Esophagus squamous epithelium (tissue), 5 donors: Measurements from ENCODE around the gene DUSP15. TPM values are rescaled to one million over a fixed set of nuclear protein-coding genes. Genes with fewer than 3 reads are reported as not detected.
A peak's percentile ranks its signal among the peaks of the same experiment; 100 is the strongest.

Source experiments
- DNase-seq: peaks from one replicate; lab custom pipeline; 2025; lab: John Stamatoyannopoulos, UW
- H3K27ac ChIP-seq, 4 donors: fragments of 200-600 bp; sonication (generic); one replicate each; pipeline ENCODE4 v1.5.1; 2016 to 2019; ENCODE audit warnings: mild to moderate bottlenecking in 1 of 4
- H3K27me3 ChIP-seq, 4 donors: fragments of 200-600 bp; sonication (generic); 1 replicate in 3 of 4; 2 replicates in 1 of 4; pipeline versions ENCODE4 v1.5.1 to v1.6.0; 2017 to 2021; ENCODE audit warnings: antibody characterized with exemption in 1 of 4
- H3K36me3 ChIP-seq, 3 donors: fragments of 200-600 bp; sonication (generic); one replicate each; pipeline ENCODE4 v1.5.1; 2016 to 2019
- H3K4me1 ChIP-seq, 3 donors: fragments of 200-600 bp; sonication (generic); one replicate each; pipeline ENCODE4 v1.5.1; 2017 to 2019
- H3K4me3 ChIP-seq, 4 donors: fragments of 200-600 bp; sonication (generic); 1 replicate in 3 of 4; 2 replicates in 1 of 4; pipeline ENCODE4 v1.5.1; 2016 to 2019; ENCODE audit warnings: mild to moderate bottlenecking in 2 of 4, moderate library complexity in 1 of 4
- H3K9me3 ChIP-seq, 3 donors: fragments of 200-600 bp; sonication (generic); one replicate each; pipeline ENCODE4 v1.5.1; 2016 to 2019
- POLR2A ChIP-seq, 4 donors: fragments of 450-650 bp; IDR thresholded peaks; one replicate each; pipeline ENCODE4 v1.6.1; 2017; ENCODE audit warnings: antibody characterized with exemption in 4 of 4, mild to moderate bottlenecking in 4 of 4, moderate library complexity in 3 of 4
- WGBS, 2 donors: methylation state at CpG; one replicate each; pipeline ENCODE4 v1.1.5; 2018; 5-methylcytosine and 5-hydroxymethylcytosine counted together
- intact Hi-C: fragments of 100-400 bp; cut with DNase I; formaldehyde crosslinking; loops from one replicate; pipeline ENCODE4 v1.15.0; 2022
- total RNA-seq, 4 donors: library from RNA; depleted of rRNA; stranded (reverse); fragments of >200 nt; gene quantifications; one replicate each; pipeline ENCODE4 v1.1.0, GENCODE V29; 2016
- TF ChIP-seq, protein P1 (sequence below), 6 experiments: fragments of 450-650 bp in 4 of 6; fragments of 200-600 bp in 2 of 6; sonication (generic) in 2 of 6; IDR thresholded peaks; one replicate each; pipeline ENCODE4 v1.5.1; 2016 to 2019; ENCODE audit warnings: antibody characterized with exemption in 6 of 6, mild to moderate bottlenecking in 4 of 6, moderate library complexity in 4 of 6
- donor health status: DM: yes; HTN: yes; CAD: no.

The DUSP15 gene
- total RNA-seq, 4 donors from 2014 or later = 0.32 to 0.44 (median 0.38) TPM

DNA sequence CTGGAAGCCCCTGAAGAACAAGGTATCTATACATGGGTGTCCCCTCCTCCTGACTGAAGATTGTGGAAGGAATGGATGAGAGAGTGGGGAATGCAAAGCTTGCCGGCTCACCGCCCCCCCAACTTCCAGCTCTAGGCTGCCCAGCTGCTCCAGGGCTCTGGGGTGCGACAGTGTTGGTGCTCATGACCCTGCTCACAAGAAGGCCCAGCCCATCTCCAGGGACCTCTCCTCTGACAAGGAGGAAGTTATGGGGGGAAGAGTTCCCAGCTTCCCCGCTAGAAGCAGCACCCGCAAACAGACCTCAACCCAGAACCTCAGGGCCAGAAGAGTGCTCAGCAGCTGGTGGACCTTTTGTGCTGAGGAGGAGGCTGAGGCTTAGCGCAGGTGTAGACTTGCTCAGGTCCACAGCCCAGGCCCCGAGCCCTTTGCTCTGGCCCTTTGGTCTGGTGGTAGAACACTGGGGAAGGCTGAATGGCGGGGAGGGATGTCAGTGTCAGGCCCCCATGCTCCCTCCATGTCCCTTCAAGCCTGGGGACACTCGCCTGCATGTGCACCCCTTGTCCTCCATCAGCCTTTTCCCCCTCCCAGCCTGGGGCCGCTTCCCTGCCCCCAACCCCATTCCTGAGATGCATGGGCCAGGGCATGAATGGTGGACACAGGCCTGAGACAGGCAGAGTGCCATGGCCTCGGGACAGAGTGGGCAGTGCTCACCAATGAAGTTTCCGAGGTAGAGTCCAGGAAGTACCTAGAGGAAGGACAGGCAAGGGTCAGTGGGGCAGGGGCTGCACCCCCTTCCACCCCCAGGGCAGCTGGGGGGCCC is 1.3 kb downstream of the DUSP15 start:
- H3K36me3 ChIP-seq = no peaks in the 10 kb centered on the region
- peak overlapping the region in 2 of 4 donors; percentile 38 to 74 for H3K4me3 ChIP-seq
- H3K27me3 ChIP-seq = peaks cover 0 to 43% (median 5%) of the 10 kb centered on the region in 4 donors
- H3K27ac ChIP-seq = no peak overlapping the region
- no peak for DNase-seq
- peaks cover 5 to 23% (median 6%) of the 10 kb centered on the region in 3 donors for H3K4me1 ChIP-seq
- TF ChIP-seq, protein P1, sequence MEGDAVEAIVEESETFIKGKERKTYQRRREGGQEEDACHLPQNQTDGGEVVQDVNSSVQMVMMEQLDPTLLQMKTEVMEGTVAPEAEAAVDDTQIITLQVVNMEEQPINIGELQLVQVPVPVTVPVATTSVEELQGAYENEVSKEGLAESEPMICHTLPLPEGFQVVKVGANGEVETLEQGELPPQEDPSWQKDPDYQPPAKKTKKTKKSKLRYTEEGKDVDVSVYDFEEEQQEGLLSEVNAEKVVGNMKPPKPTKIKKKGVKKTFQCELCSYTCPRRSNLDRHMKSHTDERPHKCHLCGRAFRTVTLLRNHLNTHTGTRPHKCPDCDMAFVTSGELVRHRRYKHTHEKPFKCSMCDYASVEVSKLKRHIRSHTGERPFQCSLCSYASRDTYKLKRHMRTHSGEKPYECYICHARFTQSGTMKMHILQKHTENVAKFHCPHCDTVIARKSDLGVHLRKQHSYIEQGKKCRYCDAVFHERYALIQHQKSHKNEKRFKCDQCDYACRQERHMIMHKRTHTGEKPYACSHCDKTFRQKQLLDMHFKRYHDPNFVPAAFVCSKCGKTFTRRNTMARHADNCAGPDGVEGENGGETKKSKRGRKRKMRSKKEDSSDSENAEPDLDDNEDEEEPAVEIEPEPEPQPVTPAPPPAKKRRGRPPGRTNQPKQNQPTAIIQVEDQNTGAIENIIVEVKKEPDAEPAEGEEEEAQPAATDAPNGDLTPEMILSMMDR (IDR thresholded peaks at IDR 0.05) = no peak
- no peak for TF ChIP-seq POLR2A (IDR thresholded peaks at IDR 0.05)
- H3K9me3 ChIP-seq = no peaks in the 10 kb centered on the region
- intact Hi-C loops = no loop called here
- 57 to 92% methylated on average over 2 of the region's 12 CpGs for WGBS, 2 donors

DNA sequence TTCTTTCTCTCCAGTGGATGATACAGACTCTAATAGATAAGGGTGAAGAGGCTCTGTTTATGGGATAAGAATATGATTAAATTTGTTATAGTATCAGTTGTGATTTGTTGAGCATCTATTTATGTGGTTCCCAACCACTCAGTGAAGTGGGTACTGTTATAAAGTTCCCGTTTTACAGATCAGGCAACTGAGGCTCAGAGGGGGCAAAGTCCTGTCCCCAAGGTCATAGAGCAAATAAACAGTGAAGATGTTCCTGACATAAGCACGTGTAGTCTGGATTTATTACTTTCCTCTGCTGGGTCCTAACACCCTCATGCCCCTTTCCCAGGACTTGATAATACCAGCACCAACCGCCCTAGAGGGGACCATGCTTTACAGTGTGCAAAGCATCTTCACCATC is 4.1 kb downstream of the DUSP15 start:
- H3K4me3 ChIP-seq = no peak overlapping the region
- no peak overlapping the region for H3K27ac ChIP-seq
- H3K27me3 ChIP-seq = peaks cover 0 to 39% (median 5%) of the 10 kb centered on the region in 4 donors
- no peak for TF ChIP-seq POLR2A (IDR thresholded peaks at IDR 0.05)
- TF ChIP-seq, protein P1 (IDR thresholded peaks at IDR 0.05) = no peak
- WGBS, 2 donors = 21 to 67% methylated on average over 2 to 3 of the region's 3 CpGs
- no peak for DNase-seq
- intact Hi-C loops = no loop called here
- H3K4me1 ChIP-seq = peaks cover 6 to 30% (median 12%) of the 10 kb centered on the region in 3 donors
- no peaks in the 10 kb centered on the region for H3K36me3 ChIP-seq
- H3K9me3 ChIP-seq = no peaks in the 10 kb centered on the region

DNA sequence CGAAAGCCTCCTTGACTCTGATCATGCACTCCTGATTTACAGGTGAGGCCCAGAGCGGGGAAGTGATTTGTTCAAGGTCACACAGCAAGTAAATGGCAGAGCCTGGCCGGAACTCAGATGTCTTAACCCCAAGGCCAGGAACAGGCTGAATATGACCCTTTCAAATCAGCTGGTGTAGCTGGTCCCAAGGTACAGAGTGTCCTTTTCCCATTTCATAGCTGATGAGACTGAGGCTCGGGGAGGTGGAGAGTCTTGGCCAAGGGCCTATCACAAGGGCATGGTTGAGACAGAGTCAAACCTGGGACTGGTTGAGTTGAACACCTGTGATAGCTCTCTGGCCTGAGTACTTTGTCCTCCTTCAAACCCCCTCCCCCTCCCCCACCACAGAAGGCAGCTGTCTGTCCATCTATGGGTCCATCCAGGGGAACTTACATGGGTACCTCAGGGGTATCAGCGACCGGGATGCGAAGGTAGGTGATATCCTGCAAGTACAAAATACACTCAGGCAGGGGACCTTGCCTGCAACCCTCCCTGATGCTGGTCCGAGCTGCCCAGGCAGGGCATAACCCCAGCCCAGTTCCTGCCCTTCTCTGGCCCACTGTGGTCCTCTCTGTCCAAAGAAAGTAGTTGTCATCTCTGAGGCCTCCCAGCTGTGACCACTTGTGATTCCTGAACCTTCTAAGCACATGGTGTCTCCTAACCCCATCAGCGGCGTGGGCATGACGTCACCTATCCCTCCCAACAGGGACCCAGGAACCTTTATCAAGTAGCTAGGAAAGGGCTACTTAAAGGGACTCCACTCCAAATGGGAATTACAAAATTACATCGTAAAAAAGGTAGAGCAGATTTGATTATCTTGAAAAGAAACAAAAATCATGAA is 5.6 kb downstream of the DUSP15 start:
- H3K27me3 ChIP-seq = peaks cover 0 to 37% (median 1%) of the 10 kb centered on the region in 4 donors
- WGBS, 2 donors = 72 to 76% methylated on average over 6 to 7 of the region's 12 CpGs
- intact Hi-C loops = no loop called here

DNA sequence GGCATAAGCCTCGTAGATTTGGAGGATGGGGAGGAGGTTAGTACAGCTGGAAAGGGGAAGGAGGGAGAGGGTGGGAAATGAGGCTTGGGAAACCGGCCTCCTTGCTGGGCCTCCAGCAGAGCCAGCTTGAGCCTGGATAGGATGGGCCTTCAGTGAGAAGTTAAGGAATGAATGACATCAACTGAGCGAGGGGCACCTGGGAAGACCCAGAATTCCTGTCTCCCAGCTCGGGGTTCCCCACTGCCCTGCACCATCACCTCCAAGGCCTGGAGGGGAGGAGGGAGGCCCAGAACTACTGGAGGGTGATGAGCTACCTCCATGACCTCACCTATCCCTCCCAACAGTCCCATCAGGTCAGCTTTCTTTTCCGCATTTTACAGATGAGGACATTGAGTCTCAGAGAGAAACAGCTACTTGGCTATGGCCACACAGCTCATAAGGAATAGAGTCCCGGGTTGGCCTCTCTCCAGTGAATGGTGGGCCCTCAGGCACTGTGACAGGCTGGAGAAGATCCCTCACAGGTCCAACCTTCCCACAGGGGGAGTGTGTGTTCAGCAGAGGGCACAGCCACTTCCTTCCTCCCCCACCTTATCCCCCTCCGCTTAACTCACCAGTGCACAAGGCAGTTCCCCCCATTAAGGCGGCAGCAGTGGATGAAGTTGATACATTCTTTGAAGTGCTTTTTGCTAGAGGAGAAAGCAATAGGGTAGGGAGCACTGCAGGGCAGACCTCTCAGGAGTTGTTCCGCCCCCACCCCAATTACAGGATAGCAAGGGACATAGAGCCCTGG is 6.8 kb downstream of the DUSP15 start:
- 88 to 95% methylated on average over 6 of the region's 9 CpGs for WGBS, 2 donors
- Histone ChIP-seq H3K36me3 (no peaks in the 10 kb centered on the region), H3K27ac (no peak overlapping the region), H3K4me1 (peaks cover 13 to 22% (median 16%) of the 10 kb centered on the region in 3 donors), H3K27me3 (peaks cover 0 to 37% (median 0%) of the 10 kb centered on the region in 4 donors), H3K4me3 (no peak overlapping the region), H3K9me3 (no peaks in the 10 kb centered on the region)
- TF ChIP-seq, protein P1 (IDR thresholded peaks at IDR 0.05) = no peak
- TF ChIP-seq POLR2A (IDR thresholded peaks at IDR 0.05) = no peak
- intact Hi-C loops = no loop called here
- DNase-seq = no peak

More for the DNA sequence above, 5.6 kb downstream of the DUSP15 start:
- no peak for DNase-seq
- H3K4me1 ChIP-seq = peaks cover 18 to 30% (median 19%) of the 10 kb centered on the region in 3 donors
- H3K4me3 ChIP-seq = no peak overlapping the region
- no peak overlapping the region for H3K27ac ChIP-seq
- no peaks in the 10 kb centered on the region for H3K9me3 ChIP-seq
- no peaks in the 10 kb centered on the region for H3K36me3 ChIP-seq
- no peak for TF ChIP-seq POLR2A (IDR thresholded peaks at IDR 0.05)
- TF ChIP-seq, protein P1 (IDR thresholded peaks at IDR 0.05) = no peak
